Fibroblast of lung (primary cell): ENCODE measurements around the gene KMT2C.

Source experiments
- CTCF ChIP-seq, 2 donors: IDR thresholded peaks in 1 of 2; conservative IDR thresholded peaks in 1 of 2; 1 replicate in 1 of 2; 2 replicates in 1 of 2; pipeline ENCODE4 v1.5.1; 2011 to 2012; ENCODE audit warnings: low read length in 2 of 2, control low read depth in 1 of 2, inconsistent platforms in 1 of 2, low read depth in 1 of 2, mild to moderate bottlenecking in 1 of 2
- EZH2 ChIP-seq: IDR thresholded peaks from 2 replicates; pipeline ENCODE4 v1.5.1; 2012; ENCODE audit warnings: low read length, control low read depth, mild to moderate bottlenecking; ENCODE audit errors: missing control alignments

GRCh38 chr7:152383341-152384234, 52.2 kb downstream of the KMT2C start:
- TF ChIP-seq CTCF (conservative IDR thresholded peaks at IDR 0.05 in 1 of 2, IDR thresholded peaks at IDR 0.05 in 1 of 2; ENCODE audit: low read depth in 1 of 2, low read length in 2 of 2) (no peak), EZH2 (no peak)
